ENCODE results near the gene CHRNB1. TPM values are rescaled to one million over a fixed set of nuclear protein-coding genes. Genes with fewer than 3 reads are reported as not detected.

Gene CHRNB1, protein sequence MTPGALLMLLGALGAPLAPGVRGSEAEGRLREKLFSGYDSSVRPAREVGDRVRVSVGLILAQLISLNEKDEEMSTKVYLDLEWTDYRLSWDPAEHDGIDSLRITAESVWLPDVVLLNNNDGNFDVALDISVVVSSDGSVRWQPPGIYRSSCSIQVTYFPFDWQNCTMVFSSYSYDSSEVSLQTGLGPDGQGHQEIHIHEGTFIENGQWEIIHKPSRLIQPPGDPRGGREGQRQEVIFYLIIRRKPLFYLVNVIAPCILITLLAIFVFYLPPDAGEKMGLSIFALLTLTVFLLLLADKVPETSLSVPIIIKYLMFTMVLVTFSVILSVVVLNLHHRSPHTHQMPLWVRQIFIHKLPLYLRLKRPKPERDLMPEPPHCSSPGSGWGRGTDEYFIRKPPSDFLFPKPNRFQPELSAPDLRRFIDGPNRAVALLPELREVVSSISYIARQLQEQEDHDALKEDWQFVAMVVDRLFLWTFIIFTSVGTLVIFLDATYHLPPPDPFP
- 7.0 to 11.7 TPM (median 9.1 TPM) in 5 replicates for total RNA-seq (2022; extraction: Qiagen RNA extraction)

DNA sequence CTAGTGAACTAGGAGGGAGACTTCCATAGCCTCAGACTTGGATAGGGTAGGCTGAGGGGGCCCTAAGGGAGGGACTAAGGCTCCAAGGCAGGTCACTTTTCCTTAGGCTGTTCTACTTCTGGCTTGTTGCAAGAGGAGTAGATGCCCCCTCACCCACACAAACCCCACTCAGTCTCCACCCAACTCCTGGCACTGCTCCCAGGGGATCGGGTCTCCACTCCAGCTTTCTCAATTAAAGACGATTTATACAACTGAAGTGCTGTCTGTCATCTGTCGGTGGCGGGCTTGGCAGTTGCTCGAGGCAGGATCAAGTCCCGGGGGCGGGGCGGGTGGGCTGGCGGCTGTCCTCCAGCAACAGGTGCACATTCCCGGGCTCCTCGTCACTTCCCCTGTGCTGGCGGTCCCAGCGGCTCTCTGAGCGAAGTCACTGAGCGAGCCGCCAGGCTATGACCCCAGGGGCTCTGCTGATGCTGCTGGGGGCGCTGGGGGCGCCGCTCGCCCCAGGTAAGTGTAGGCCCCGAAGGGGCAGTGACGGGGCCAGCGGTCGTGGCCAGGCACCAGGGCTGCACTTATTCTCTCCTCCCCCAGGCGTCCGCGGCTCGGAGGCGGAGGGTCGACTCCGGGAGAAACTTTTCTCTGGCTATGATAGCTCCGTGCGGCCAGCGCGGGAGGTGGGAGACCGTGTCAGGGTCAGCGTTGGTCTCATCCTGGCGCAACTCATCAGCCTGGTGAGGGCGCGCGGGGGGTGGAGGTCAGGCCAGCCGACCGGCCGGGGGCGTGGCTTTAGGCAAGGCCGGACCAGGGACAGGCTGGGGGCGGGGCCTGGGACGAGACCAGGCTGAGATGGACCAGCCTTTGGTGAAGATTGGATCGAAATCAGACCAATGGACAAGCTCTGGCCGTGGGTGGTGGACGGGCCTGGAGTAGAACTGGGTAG is at the start of gene CHRNB1:
Gene CHRNB1 (plus strand): TSS at position 380 of the 937 bp plus-strand sequence. CDS start 67 bp downstream, at position 447.

DNA sequence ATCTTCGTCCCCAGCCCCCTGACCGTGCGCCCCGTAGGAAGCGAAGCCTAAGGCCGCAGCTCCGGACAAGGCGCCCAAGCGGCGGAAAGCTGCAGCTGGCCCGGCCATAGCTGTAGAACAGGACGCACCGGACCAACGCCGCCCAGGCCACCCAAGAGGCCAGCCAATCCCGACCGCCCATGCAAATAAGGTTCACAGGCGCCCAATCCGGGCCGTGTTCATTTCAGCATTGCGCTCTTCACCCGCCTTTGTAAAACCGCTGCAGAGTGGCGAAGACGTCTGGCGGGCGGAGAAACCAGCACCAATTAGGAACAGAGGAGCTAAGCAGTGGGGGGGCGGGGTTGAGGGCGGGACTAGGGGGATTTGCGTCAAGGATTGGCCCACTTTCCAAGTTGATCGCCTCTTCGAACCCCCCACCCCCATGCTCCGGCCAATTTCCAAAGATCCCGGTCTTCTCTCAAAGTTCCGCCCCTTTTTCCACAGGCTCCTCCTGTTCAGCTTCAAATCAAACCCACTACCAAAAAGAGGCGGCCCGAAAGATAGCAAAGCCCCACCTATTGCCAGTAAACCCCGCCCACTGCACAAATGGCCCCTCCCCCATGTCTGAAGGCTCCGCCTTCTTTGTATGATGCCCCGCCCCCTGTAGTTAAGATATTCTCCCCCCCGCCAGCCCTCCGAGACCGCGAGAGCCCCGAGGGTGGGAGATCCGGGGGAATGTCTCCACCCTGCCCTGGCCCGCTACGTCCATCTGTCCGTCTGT is 40.7 kb upstream of the CHRNB1 start, which contains the start of gene TMEM256:
Gene TMEM256 (minus strand): TSS at position 121 of the 760 bp plus-strand sequence. CDS start 13 bp downstream, at position 108.

DNA sequence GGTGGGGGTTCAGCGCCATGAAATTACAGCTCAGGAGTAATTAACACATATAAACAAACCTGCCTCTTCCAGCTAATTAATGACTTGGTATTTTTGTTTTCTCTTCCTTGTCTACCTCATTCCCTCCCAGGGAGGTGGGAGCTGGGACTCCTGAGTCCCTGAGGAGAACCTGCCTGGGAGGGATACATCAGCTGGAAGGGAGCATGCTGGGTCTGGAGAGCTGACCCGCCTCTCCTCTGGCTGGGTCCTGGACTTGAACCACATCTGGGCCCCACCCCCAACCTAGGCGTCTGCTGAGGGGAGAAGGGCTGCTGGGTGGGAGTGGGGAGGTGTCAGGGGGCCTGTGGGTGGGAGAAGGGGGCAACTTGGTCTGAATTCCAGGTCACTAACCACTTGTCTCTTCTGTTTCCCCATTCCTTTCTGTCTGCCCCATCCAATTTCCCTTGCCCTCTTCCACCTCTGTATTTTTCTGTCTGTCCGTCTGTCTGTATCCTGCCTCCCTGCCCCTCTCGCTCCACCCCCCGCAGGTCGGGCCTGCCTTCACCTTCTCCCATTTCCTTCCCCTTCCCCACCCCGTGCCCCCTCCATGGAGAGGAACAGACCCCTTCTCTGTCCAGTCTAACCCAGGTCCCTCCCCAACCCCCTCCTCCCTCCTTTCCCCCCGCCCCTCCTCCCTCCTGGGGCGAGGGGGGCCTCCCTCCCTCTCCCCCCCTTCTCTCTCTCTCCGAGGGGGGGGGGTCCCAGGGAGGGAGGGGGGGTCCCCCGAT is 37.2 kb upstream of the CHRNB1 start, which contains the start of gene NLGN2:
Gene NLGN2 (plus strand): TSS at position 361 of the 767 bp plus-strand sequence. CDS start 411 bp downstream, outside the sequence.

DNA sequence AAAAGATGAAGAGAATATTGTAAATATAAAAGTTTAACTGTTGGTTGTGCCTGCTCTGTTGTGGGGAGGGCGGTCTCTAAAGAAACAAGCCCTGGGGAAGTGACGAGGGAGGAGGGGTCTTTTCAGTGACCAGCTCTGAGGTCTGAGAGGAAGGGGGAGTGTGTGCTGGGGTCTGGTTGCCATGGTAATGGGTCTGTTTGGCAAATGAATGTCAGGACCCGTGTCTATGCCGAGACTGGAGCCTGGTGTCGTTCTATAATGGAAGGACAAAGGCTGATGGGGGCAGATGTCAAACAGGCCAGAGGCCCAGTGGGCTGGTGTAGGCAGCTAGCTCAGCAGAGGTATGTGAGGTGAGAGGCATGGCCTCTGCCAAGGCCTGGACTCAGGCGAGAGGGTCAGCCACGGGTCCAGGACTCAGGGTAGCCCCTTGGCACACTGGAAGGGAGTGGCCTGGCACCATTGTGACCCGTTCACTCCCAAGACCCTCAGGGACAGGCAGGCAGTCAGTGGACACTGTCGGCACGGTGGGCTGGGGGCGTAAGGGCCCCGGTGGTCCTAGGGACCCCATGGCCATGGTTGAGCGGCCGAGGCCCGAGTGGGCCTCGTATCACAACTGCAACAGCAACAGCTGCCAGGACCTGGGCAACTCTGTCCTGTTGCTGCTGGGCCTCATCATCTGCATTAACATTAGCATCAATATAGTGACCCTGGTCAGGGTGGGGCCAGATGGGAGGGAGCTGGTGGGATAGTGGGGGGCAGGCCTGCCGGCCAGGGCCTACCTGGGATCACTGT is 24.8 kb upstream of the CHRNB1 start, which contains the start of gene SPEM1:
Gene SPEM1 (plus strand): TSS at position 506 of the 792 bp plus-strand sequence. CDS start 61 bp downstream, at position 567.

DNA sequence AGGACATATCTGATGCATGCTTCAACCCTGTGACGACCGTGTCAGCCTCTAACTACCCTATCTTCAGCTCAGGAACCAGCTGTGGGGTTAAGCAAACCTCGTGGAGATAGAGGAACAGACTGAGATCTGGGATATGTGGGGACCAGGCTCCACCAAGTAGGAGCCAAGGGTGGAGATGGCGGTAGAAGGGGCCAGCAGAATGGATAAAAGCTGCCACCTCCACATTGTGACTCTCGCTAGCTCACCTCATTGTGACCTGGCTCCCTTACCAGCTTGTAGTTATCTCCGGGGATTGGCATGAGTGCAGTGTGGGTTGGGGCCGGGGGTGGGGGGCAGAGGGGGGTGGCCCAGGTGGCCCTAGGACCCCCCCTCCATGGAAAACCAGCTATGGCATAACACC is 19.5 kb upstream of the CHRNB1 start, which contains the start of gene SPEM2:
Gene SPEM2 (plus strand): TSS at position 301 of the 400 bp plus-strand sequence. CDS start 73 bp downstream, at position 374.

DNA sequence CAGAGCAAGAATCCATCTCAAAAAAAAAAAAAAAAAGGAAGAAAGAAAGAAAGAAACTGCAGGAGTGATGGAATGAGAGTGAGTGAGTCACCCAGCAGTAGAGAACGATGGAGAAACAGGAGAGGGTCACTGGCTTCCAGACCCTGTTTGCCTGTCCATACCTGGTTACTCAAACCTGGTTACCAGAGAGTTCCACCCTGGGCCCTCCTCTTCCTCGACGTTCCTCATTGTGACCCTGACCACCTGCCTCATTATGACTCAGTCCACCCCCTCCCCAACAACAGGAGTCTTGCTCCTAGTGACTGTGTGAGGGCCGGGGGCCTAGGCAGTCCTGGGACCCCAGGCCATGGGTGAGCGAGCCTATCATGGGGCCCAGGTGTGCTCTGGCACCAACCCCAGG is 16.3 kb upstream of the CHRNB1 start, which contains the start of gene SPEM3:
Gene SPEM3 (plus strand): TSS at position 301 of the 400 bp plus-strand sequence. CDS start 46 bp downstream, at position 347.

DNA sequence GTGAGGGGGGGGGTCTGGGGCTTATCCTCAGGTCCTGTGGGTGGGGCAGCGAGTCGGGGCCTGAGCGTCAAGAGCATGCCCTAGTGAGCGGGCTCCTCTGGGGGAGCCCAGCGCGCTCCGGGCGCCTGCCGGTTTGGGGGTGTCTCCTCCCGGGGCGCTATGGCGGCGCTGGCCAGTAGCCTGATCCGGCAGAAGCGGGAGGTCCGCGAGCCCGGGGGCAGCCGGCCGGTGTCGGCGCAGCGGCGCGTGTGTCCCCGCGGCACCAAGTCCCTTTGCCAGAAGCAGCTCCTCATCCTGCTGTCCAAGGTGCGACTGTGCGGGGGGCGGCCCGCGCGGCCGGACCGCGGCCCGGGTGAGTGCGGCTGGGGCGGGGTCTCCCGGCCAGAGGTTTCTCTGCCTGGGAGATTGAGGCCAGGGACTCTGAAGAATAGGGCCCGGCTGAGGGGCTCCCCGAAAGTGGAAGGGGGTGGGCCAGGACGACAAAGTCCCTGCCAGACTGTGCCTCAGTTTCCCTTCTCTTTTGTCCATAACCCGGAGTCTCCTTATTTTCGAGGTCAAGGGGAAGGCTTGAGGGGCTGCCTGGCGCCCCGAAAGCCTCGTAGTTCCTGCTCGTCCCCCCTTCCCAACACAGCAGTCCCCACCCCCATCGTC is 5.3 kb upstream of the CHRNB1 start, which contains the start of gene FGF11:
Gene FGF11 (plus strand): TSS at position 51 of the 651 bp plus-strand sequence. CDS start 109 bp downstream, at position 160.

DNA sequence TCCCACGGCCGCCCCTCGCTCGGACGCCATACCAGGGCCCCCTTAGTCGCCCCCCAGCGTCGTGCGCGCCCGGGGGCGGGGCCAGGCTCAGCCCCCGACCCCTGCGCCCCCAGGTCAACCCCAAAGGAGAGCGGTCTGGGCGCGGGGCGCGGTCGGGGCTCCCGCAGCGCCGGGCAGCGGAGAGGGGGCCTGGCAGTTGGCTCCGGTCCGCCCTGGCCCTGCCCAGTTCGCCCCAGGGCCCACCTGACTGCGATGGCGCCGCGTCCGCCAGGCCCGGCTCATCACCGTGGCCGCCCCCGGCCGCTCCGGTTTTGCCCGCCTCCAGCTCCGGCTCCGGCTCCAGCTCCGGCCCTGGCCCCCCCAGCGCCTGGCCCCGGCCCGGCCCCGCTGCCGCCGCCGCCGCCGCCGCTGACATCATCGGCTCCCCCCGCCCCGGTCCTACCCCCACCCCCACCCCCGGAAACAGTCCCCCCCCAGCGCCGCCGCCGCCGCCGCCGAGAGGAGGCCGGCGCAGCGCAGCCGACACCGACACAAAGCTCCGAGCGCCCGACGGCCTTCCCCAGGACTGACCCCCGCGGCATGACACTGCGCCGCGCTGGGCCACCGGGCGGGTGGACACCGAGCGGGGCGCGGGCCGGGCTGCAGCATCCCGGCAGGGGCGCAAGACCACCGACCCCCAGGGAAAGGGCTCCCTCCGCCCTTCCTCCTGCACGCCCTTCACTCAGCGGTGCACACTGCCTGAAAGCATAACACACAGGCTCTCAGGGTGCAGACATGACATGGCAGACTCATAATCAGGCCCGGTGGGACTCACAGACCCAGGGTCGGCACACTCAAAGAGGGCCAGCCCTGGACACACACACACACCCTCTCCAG is 34.6 kb downstream of the CHRNB1 start, which contains the start of gene ZBTB4:
Gene ZBTB4 (minus strand): TSS at position 419 of the 876 bp plus-strand sequence. CDS start 12,830 bp downstream, outside the sequence.

DNA sequence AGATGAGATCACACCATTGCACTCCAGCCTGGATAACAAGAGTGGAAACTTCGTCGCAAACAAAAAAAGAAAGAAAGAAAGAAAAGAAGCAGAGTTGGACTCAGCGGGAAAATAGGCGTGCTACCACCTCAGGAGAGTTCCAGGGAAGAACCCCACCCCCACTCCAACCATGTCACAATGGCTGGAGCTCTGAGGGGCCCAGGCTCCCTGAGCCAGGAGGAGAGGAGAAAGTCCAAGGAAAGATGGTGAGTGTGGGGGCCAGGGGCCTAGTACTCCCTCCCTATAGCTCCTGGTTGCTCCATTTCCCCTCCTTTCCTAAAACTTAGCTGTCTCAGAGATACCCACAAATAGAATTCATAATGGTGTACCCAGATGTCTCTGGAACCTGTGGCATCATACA is 36.4 kb downstream of the CHRNB1 start, which contains the start of gene SLC35G6:
Gene SLC35G6 (plus strand): TSS at position 172 of the 400 bp plus-strand sequence. CDS start 71 bp downstream, at position 243.

DNA sequence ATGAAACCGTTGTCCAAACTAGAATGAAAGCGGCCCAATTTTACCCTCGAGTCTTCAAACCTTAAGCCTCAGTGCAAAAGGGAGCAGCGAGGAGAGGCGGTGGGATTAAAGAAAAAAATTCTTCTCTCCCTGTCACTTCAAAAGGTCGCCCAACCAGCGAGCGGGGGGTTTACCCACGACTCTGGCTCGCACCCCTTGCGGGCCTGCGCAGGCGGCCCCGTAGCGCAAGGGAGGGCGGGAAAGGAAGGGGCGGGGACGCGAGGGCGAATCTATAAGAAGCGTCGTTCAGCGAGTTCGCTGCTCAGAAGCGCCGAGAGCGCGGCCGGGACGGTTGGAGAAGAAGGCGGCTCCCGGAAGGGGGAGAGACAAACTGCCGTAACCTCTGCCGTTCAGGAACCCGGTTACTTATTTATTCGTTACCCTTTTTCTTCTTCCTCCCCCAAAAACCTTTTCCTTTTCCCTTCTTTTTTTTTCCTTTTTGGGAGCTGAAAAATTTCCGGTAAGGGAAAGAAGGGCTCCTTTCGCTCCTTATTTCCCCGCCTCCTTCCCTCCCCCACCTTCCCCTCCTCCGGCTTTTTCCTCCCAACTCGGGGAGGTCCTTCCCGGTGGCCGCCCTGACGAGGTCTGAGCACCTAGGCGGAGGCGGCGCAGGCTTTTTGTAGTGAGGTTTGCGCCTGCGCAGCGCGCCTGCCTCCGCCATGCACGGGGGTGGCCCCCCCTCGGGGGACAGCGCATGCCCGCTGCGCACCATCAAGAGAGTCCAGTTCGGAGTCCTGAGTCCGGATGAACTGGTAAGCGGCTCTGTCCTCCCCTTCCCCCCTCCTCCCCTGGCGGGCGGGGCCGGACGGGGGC is 39.4 kb downstream of the CHRNB1 start, which contains the start of gene POLR2A:
Gene POLR2A (plus strand): TSS at position 300 of the 852 bp plus-strand sequence.

Other genes with a start within 250 kb of the CHRNB1 start
- gene DLG4, start 225.2 kb upstream of the CHRNB1 start, total RNA-seq (2022; extraction: Qiagen RNA extraction), result 5.7 to 7.8 TPM (median 6.6 TPM) in 5 replicates
- 322 to 414 TPM (median 394 TPM) in 5 replicates for gene ACADVL, start 225.1 kb upstream of the CHRNB1 start, total RNA-seq (2022; extraction: Qiagen RNA extraction)
- gene DVL2, start 210.5 kb upstream of the CHRNB1 start, total RNA-seq (2022; extraction: Qiagen RNA extraction), result 37.0 to 41.9 TPM (median 40.1 TPM) in 5 replicates
- gene PHF23, start 205.6 kb upstream of the CHRNB1 start, total RNA-seq (2022; extraction: Qiagen RNA extraction), result 89.8 to 111 TPM (median 96.3 TPM) in 5 replicates
- gene GABARAP, start 202.6 kb upstream of the CHRNB1 start, total RNA-seq (2022; extraction: Qiagen RNA extraction), result 685 to 777 TPM (median 698 TPM) in 5 replicates
- 222 to 242 TPM (median 228 TPM) in 5 replicates for gene CTDNEP1, start 193.3 kb upstream of the CHRNB1 start, total RNA-seq (2022; extraction: Qiagen RNA extraction)
- 125 to 155 TPM (median 140 TPM) in 5 replicates for gene ELP5, start 192.8 kb upstream of the CHRNB1 start, total RNA-seq (2022; extraction: Qiagen RNA extraction)
- 2.2 to 3.7 TPM (median 2.6 TPM) in 5 replicates for gene CLDN7, start 182.6 kb upstream of the CHRNB1 start, total RNA-seq (2022; extraction: Qiagen RNA extraction)
- 0.39 to 0.59 TPM (median 0.50 TPM) in 5 replicates for gene SLC2A4, start 163.3 kb upstream of the CHRNB1 start, total RNA-seq (2022; extraction: Qiagen RNA extraction)
- gene YBX2, start 150.4 kb upstream of the CHRNB1 start, total RNA-seq (2022; extraction: Qiagen RNA extraction), result 0.43 to 0.55 TPM (median 0.44 TPM) in 5 replicates
- 1,618 to 1,808 TPM (median 1,704 TPM) in 5 replicates for gene EIF5A, start 137.4 kb upstream of the CHRNB1 start, total RNA-seq (2022; extraction: Qiagen RNA extraction)
- gene GPS2, start 129.7 kb upstream of the CHRNB1 start, total RNA-seq (2022; extraction: Qiagen RNA extraction), result 73.9 to 101 TPM (median 95.3 TPM) in 5 replicates
- 26.4 to 30.2 TPM (median 28.4 TPM) in 5 replicates for gene NEURL4, start 115.7 kb upstream of the CHRNB1 start, total RNA-seq (2022; extraction: Qiagen RNA extraction)
- 1.2 to 3.9 TPM (median 3.1 TPM) in 5 replicates for gene ACAP1, start 108.5 kb upstream of the CHRNB1 start, total RNA-seq (2022; extraction: Qiagen RNA extraction)
- 10.5 to 13.8 TPM (median 12.9 TPM) in 5 replicates for gene KCTD11, start 92.9 kb upstream of the CHRNB1 start, total RNA-seq (2022; extraction: Qiagen RNA extraction)
- not detected in 5 replicates for gene TMEM95, start 89.9 kb upstream of the CHRNB1 start, total RNA-seq (2022; extraction: Qiagen RNA extraction)
- 1.4 to 2.1 TPM (median 1.7 TPM) in 5 replicates for gene TNK1, start 64.0 kb upstream of the CHRNB1 start, total RNA-seq (2022; extraction: Qiagen RNA extraction)
- 38.8 to 44.7 TPM (median 42.7 TPM) in 5 replicates for gene PLSCR3, start 50.5 kb upstream of the CHRNB1 start, total RNA-seq (2022; extraction: Qiagen RNA extraction)
- 171 to 224 TPM (median 215 TPM) in 5 replicates for gene TMEM256, start 41.0 kb upstream of the CHRNB1 start, total RNA-seq (2022; extraction: Qiagen RNA extraction)
- gene NLGN2, start 37.2 kb upstream of the CHRNB1 start, total RNA-seq (2022; extraction: Qiagen RNA extraction), result 12.7 to 19.0 TPM (median 15.5 TPM) in 5 replicates
- 0.08 to 0.13 TPM in 2 of 5 replicates, not detected in the others for gene SPEM1, start 24.7 kb upstream of the CHRNB1 start, total RNA-seq (2022; extraction: Qiagen RNA extraction)
- gene SPEM2, start 19.4 kb upstream of the CHRNB1 start, total RNA-seq (2022; extraction: Qiagen RNA extraction), result not detected in 5 replicates
- 0.02 to 0.03 TPM in 2 of 5 replicates, not detected in the others for gene SPEM3, start 16.2 kb upstream of the CHRNB1 start, total RNA-seq (2022; extraction: Qiagen RNA extraction)
- gene TMEM102, start 9.6 kb upstream of the CHRNB1 start, total RNA-seq (2022; extraction: Qiagen RNA extraction), result 10.1 to 14.8 TPM (median 13.3 TPM) in 5 replicates
- gene FGF11, start 5.5 kb upstream of the CHRNB1 start, total RNA-seq (2022; extraction: Qiagen RNA extraction), result 0.93 to 1.1 TPM (median 1.0 TPM) in 5 replicates
- gene ZBTB4, start 34.6 kb downstream of the CHRNB1 start, total RNA-seq (2022; extraction: Qiagen RNA extraction), result 20.4 to 26.9 TPM (median 24.8 TPM) in 5 replicates
- gene SLC35G6, start 36.4 kb downstream of the CHRNB1 start, total RNA-seq (2022; extraction: Qiagen RNA extraction), result not detected in 5 replicates
- 70.3 to 86.1 TPM (median 78.6 TPM) in 5 replicates for gene POLR2A, start 39.3 kb downstream of the CHRNB1 start, total RNA-seq (2022; extraction: Qiagen RNA extraction)
- gene TNFSF12, start 104.0 kb downstream of the CHRNB1 start, total RNA-seq (2022; extraction: Qiagen RNA extraction), result 9.9 to 13.2 TPM (median 11.0 TPM) in 5 replicates
- gene TNFSF13, start 113.7 kb downstream of the CHRNB1 start, total RNA-seq (2022; extraction: Qiagen RNA extraction), result 0.78 to 1.1 TPM (median 0.91 TPM) in 5 replicates
- gene SENP3, start 116.9 kb downstream of the CHRNB1 start, total RNA-seq (2022; extraction: Qiagen RNA extraction), result 88.8 to 103 TPM (median 95.8 TPM) in 5 replicates
- gene CD68, start 134.6 kb downstream of the CHRNB1 start, total RNA-seq (2022; extraction: Qiagen RNA extraction), result 25.7 to 33.1 TPM (median 28.3 TPM) in 5 replicates
- gene MPDU1, start 138.8 kb downstream of the CHRNB1 start, total RNA-seq (2022; extraction: Qiagen RNA extraction), result 109 to 162 TPM (median 117 TPM) in 5 replicates
- 0.16 to 0.36 TPM (median 0.25 TPM) in 5 replicates for gene SOX15, start 145.0 kb downstream of the CHRNB1 start, total RNA-seq (2022; extraction: Qiagen RNA extraction)
- gene FXR2, start 169.8 kb downstream of the CHRNB1 start, total RNA-seq (2022; extraction: Qiagen RNA extraction), result 52.5 to 56.7 TPM (median 54.4 TPM) in 5 replicates
- 60.0 to 88.9 TPM (median 79.2 TPM) in 5 replicates for gene SAT2, start 182.8 kb downstream of the CHRNB1 start, total RNA-seq (2022; extraction: Qiagen RNA extraction)
- 0.35 to 0.85 TPM (median 0.60 TPM) in 5 replicates for gene SHBG, start 185.1 kb downstream of the CHRNB1 start, total RNA-seq (2022; extraction: Qiagen RNA extraction)
- gene ATP1B2, start 205.9 kb downstream of the CHRNB1 start, total RNA-seq (2022; extraction: Qiagen RNA extraction), result 0.15 to 0.37 TPM (median 0.27 TPM) in 5 replicates
- 42.4 to 47.4 TPM (median 42.4 TPM) in 5 replicates for gene TP53, start 242.4 kb downstream of the CHRNB1 start, total RNA-seq (2022; extraction: Qiagen RNA extraction)
- 33.5 to 44.7 TPM (median 38.0 TPM) in 5 replicates for gene WRAP53, start 243.4 kb downstream of the CHRNB1 start, total RNA-seq (2022; extraction: Qiagen RNA extraction)

Data from A549 treated with Hydrocortisone at 1 μM for 4 hours (cell line).